Measurements from ENCODE around the gene TUBG1. TPM values are rescaled to one million over a fixed set of nuclear protein-coding genes. Genes with fewer than 3 reads are reported as not detected.
A peak's percentile ranks its signal among the peaks of the same experiment; 100 is the strongest.

The TUBG1 gene
- total RNA-seq, 4 donors from 2014 or later, result 19.8 to 64.4 (median 37.9) TPM

DNA sequence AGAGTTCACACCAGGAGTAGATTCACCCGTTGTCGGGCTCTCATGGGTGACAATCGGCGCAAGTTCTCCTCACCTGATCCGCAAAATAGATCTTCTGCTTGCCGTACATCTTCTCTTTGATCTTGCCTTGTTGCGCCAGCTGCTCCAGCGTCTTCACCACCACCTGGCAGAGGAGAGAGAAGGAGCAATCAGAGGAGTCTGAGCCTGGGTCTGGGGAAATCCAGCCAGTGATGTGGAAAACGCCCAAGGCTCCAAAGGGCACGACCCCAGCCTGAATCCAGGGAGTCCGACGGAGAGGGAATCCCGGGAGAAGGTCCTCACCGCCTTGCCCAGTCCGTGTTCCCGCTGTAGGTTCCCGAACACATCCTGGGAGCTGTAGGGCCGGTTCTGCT, 32.3 kb upstream of the TUBG1 start:
- Histone ChIP-seq H3K27ac (peak overlapping the region; percentile 19 to 92 (median 86)), H3K4me3 (peak overlapping the region; percentile 48 to 89 (median 60)), H3K9me3 (no peaks in the 10 kb centered on the region), H3K4me1 (peaks cover 0 to 22% (median 6%) of the 10 kb centered on the region in 4 donors), H3K36me3 (peaks cover 0 to 49% (median 0%) of the 10 kb centered on the region in 3 donors), H3K27me3 (no peaks in the 10 kb centered on the region)
- DNase-seq, result no peak
- TF ChIP-seq POLR2A (IDR thresholded peaks at IDR 0.05), result no peak
- TF ChIP-seq, protein P1, sequence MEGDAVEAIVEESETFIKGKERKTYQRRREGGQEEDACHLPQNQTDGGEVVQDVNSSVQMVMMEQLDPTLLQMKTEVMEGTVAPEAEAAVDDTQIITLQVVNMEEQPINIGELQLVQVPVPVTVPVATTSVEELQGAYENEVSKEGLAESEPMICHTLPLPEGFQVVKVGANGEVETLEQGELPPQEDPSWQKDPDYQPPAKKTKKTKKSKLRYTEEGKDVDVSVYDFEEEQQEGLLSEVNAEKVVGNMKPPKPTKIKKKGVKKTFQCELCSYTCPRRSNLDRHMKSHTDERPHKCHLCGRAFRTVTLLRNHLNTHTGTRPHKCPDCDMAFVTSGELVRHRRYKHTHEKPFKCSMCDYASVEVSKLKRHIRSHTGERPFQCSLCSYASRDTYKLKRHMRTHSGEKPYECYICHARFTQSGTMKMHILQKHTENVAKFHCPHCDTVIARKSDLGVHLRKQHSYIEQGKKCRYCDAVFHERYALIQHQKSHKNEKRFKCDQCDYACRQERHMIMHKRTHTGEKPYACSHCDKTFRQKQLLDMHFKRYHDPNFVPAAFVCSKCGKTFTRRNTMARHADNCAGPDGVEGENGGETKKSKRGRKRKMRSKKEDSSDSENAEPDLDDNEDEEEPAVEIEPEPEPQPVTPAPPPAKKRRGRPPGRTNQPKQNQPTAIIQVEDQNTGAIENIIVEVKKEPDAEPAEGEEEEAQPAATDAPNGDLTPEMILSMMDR (IDR thresholded peaks at IDR 0.05), result no peak

DNA sequence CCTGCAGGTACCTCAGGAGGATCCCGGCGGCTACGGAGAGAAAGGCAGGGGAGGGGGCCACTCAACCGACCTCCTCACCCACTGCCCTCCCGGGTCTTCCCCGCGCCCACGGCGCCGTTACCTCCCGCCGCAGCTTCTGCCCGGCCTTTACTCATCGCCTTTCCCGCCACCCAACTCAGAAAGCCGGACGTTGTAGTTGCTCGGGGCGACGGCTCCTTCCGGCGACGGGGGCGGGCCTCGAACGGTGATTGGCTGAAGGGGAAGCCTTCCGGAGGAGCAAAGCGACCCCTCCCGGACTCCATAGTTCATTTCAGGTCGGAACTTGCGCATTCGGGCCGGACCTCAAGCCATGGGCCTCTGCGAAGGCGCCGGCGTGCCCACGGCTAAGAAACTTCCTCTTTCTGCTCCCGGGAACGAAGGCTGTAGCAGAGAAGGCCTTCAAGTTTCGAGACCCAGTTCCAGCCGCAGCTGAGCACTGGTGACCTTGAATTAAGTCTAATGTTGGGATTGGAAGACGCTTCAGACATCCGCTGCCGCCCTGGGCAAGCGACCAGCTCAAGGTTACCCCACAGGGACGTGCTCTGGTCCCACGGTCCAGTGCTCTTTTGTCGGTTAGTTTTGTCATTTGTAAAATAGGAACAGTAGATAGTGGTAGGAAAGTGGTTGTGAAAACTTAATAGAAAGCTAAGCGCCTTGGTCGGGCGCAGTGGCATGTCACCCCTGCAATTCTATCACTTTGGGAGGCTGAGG, 31.8 kb upstream of the TUBG1 start, which contains the start of gene PSMC3IP:
TSS of gene PSMC3IP (minus strand) at position 198 of the 750 bp plus-strand sequence. CDS start at position 155, 43 bp downstream.
- peak; percentile 78 to 82 for TF ChIP-seq POLR2A (IDR thresholded peaks at IDR 0.05)
- TF ChIP-seq, protein P1 (IDR thresholded peaks at IDR 0.05), result peak in 5 of 6 experiments; percentile 24 to 59 (median 50)
- peaks cover 0 to 49% (median 0%) of the 10 kb centered on the region in 3 donors for H3K36me3 ChIP-seq
- DNase-seq, result peak; percentile 92 to 98 (median 96)

DNA sequence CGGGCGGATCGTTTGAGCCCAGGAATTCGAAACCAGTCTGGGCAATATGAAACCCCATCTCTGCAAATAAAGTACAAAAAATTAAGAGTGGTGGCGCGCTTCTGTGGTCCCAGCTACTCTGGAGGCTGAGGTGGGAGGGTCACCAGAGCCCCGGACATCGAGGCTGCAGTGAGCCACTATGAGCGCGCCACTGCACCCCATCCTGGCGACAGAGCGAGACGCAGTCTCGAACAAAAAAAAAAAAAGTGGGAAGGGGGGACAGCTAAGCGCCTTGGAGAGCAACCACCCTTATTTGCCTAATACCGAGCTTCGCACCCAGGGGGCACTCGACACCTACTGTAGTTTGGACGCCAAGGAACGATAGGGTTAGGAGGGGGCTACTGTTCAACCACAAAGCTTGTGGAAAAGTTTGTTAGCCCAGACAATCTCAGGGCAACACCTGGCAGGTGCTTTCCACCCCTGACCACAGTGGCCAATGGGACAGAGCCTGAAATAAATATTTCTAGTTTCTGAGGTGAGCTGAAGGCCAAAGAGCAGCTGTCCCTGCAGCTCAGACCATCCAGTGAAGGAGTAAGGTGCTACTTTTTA, 31.1 kb upstream of the TUBG1 start:
- peak overlapping the region; percentile 81 to 92 (median 87) for H3K27ac ChIP-seq
- peak overlapping the region; percentile 48 to 89 (median 60) for H3K4me3 ChIP-seq
- peaks cover 0 to 49% (median 0%) of the 10 kb centered on the region in 3 donors for H3K36me3 ChIP-seq
- no peaks in the 10 kb centered on the region for H3K9me3 ChIP-seq
- peaks cover 0 to 22% (median 6%) of the 10 kb centered on the region in 4 donors for H3K4me1 ChIP-seq
- peak; percentile 80 to 92 (median 87) for DNase-seq
- TF ChIP-seq, protein P1 (IDR thresholded peaks at IDR 0.05), result peak; percentile 48 to 83 (median 72)
- TF ChIP-seq POLR2A (IDR thresholded peaks at IDR 0.05), result no peak
- no peaks in the 10 kb centered on the region for H3K27me3 ChIP-seq

More for the DNA sequence above, 31.8 kb upstream of the TUBG1 start, which contains the start of gene PSMC3IP:
- peak within 1 kb of the TSS; percentile 81 to 92 (median 87) for H3K27ac ChIP-seq
- no peaks in the 10 kb centered on the region for H3K27me3 ChIP-seq
- no peaks in the 10 kb centered on the region for H3K9me3 ChIP-seq
- peak within 1 kb of the TSS; percentile 48 to 89 (median 60) for H3K4me3 ChIP-seq
- H3K4me1 ChIP-seq, result peaks cover 0 to 22% (median 6%) of the 10 kb centered on the region in 4 donors

DNA sequence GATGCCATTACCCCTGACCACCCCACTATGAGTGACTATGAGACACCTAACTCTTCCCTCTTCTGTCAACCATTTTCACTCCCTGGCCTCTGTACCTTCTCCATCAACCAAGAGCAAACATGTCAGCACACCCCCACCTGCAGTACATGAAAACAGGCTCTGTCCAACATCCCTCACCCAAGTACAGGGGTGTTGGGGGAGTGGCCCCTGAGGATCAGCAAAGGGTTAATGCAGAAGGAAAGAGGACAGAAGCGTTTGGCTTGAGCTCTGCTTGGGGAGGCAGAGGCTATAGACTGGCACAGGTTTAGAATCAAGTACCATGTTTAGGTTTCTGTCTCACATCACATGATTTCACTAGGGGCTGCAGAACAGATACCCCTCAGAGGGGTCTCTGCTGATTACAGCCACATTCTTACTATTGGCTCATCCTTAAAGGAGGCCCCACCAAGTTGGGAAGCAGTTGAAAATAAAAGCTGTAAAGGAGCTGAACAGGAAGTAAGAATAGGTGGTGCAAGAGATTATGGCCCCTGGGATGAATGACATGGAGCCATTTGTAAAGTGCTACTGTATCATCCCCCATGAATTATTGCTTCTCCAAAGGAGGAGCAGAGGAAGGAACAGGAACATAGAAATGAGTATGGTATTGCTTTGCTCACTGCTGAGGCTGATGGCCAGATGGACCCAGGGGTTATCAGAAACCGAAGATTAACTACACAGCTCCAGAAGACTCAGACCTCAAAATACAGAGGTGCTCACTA, 29.5 kb upstream of the TUBG1 start:
- no peaks in the 10 kb centered on the region for H3K27me3 ChIP-seq
- no peak overlapping the region for H3K27ac ChIP-seq
- TF ChIP-seq, protein P1 (IDR thresholded peaks at IDR 0.05), result no peak
- no peak for TF ChIP-seq POLR2A (IDR thresholded peaks at IDR 0.05)
- H3K4me1 ChIP-seq, result peaks cover 0 to 22% (median 6%) of the 10 kb centered on the region in 4 donors
- no peak overlapping the region for H3K4me3 ChIP-seq
- peaks cover 0 to 49% (median under 1%) of the 10 kb centered on the region in 3 donors for H3K36me3 ChIP-seq
- DNase-seq, result no peak
- no peaks in the 10 kb centered on the region for H3K9me3 ChIP-seq

DNA sequence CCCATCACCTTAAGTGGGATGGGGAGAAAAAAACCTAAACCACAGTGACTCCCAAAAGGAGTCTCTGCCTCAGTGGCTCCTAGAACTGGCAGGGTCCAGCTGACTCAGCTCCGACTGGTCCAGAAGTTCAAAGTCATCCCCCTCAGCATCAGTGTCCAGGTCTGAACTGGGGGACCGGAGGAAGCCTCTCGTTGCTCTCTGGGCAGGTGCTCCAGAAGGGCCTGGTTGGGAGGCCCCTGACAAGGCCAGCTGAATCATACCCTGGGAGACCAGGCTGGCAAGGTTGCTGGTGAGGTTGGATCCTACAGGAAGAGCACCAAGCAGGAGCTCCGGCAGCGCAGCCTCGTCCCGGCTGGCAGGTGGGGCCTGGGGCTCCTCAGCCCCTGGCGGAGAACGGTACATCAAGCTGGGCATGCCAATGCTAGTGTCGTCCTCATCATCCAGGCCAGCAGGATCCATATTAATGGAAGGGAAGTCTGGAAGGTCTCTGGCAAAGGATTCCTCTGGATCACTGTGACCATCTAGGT, 27.7 kb upstream of the TUBG1 start:
- Histone ChIP-seq H3K27ac (no peak overlapping the region), H3K4me3 (no peak overlapping the region), H3K9me3 (no peaks in the 10 kb centered on the region), H3K27me3 (no peaks in the 10 kb centered on the region), H3K36me3 (peaks cover 0 to 63% (median 3%) of the 10 kb centered on the region in 3 donors), H3K4me1 (peaks cover 0 to 17% (median 7%) of the 10 kb centered on the region in 4 donors)
- TF ChIP-seq POLR2A (IDR thresholded peaks at IDR 0.05), result no peak
- TF ChIP-seq, protein P1 (IDR thresholded peaks at IDR 0.05), result no peak
- DNase-seq, result peak in 1 of 3 donors; percentile 30
